ENCODE data around the gene SUCO.

GRCh38 chr1:172551279-172551678 is 18.3 kb downstream of the SUCO start:
- TF ChIP-seq EZH2 (IDR thresholded peaks at IDR 0.05; ENCODE audit: low read length): no peak
- no peak for TF ChIP-seq CTCF (optimal IDR thresholded peaks at IDR 0.05 in 1 of 3, IDR thresholded peaks at IDR 0.05 in 1 of 3, conservative IDR thresholded peaks at IDR 0.05 in 1 of 3; ENCODE audit: extremely low read depth in 1 of 3, insufficient read depth in 2 of 3, low read length in 3 of 3)

Data from keratinocyte (primary cell).